ENCODE data around the gene CHRM2.

Gene CHRM2

DNA sequence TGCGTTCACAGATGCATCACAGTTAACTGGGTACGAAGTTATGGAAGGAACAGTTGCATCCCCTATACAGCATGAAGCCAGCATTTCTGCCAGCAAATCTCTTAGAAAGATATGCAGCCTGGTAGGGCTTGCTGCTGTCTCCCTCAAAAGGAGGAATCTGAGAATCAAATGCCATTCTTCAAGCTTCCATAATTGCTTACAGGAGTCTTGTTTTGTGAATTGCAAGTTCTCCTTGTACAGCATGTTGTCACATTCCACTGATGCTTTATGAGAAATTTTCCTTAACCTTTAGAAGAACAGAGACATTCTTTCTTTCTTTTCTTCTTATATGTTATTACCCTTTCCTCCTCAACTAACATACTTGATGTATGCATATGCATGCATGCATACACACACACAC lies 134.6 kb downstream of the CHRM2 start:
- Histone ChIP-seq H3K79me2 (no peaks in the 10 kb centered on the region), H3K4me3 (ENCODE audit: low read depth, low read length) (no peak overlapping the region), H3K27me3 (ENCODE audit: control insufficient read depth, insufficient read depth, low read length) (no peaks in the 10 kb centered on the region), H3K4me2 (ENCODE audit: low read length) (no peak overlapping the region), H3K9ac (no peak overlapping the region), H3K27ac (no peak overlapping the region), H3K9me3 (ENCODE audit: control insufficient read depth, low read length) (no peaks in the 10 kb centered on the region), H3K36me3 (ENCODE audit: control insufficient read depth, insufficient read depth, low read length) (no peaks in the 10 kb centered on the region), H2AFZ (no peak overlapping the region), H3K4me1 (no peaks in the 10 kb centered on the region)
- TF ChIP-seq CTCF (IDR thresholded peaks at IDR 0.05) = no peak

DNA sequence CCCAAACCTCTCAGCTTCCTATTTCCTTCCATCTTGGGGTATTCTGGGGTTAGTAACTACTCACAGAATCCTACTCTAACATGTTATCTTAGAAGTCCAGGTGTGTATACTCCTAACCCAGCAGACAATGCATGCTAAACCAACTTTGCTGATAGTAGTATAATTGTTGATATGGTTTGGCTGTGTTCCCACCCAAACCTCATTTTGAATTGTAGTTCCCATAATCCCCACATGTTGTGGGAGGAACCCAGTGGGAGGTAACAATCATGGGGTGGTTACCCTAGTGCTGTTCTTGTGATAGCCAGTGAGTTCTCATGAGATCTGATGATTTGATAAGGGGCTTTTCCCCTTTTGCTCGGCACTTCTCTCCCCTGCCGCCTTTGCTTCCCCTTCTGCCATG lies 135.1 kb downstream of the CHRM2 start:
- H3K4me3 ChIP-seq (ENCODE audit: low read depth, low read length) = no peak overlapping the region
- no peak for TF ChIP-seq CTCF (IDR thresholded peaks at IDR 0.05)
- H3K36me3 ChIP-seq (ENCODE audit: control insufficient read depth, insufficient read depth, low read length) = no peaks in the 10 kb centered on the region
- no peak overlapping the region for H2AFZ ChIP-seq
- no peaks in the 10 kb centered on the region for H3K9me3 ChIP-seq (ENCODE audit: control insufficient read depth, low read length)
- H3K9ac ChIP-seq = no peak overlapping the region
- no peak overlapping the region for H3K4me2 ChIP-seq (ENCODE audit: low read length)
- H3K4me1 ChIP-seq = no peaks in the 10 kb centered on the region
- no peaks in the 10 kb centered on the region for H3K27me3 ChIP-seq (ENCODE audit: control insufficient read depth, insufficient read depth, low read length)
- H3K27ac ChIP-seq = no peak overlapping the region
- no peaks in the 10 kb centered on the region for H3K79me2 ChIP-seq

- Histone ChIP-seq H3K27ac (no peak overlapping the region), H3K4me3 (ENCODE audit: low read depth, low read length) (no peak overlapping the region), H3K4me2 (ENCODE audit: low read length) (no peak overlapping the region), H3K36me3 (ENCODE audit: control insufficient read depth, insufficient read depth, low read length) (no peaks in the 10 kb centered on the region), H3K27me3 (ENCODE audit: control insufficient read depth, insufficient read depth, low read length) (no peaks in the 10 kb centered on the region), H3K4me1 (no peaks in the 10 kb centered on the region), H3K79me2 (no peaks in the 10 kb centered on the region), H3K9me3 (ENCODE audit: control insufficient read depth, low read length) (no peaks in the 10 kb centered on the region), H3K9ac (no peak overlapping the region), H2AFZ (no peak overlapping the region)
- no peak for TF ChIP-seq CTCF (IDR thresholded peaks at IDR 0.05)
These were observed 137.4 kb downstream of the CHRM2 start for GRCh38 chr7:137005873-137006272.

- no peak overlapping the region for H3K27ac ChIP-seq
- TF ChIP-seq CTCF (IDR thresholded peaks at IDR 0.05) = no peak
- no peaks in the 10 kb centered on the region for H3K36me3 ChIP-seq (ENCODE audit: control insufficient read depth, insufficient read depth, low read length)
- no peaks in the 10 kb centered on the region for H3K4me1 ChIP-seq
- no peak overlapping the region for H3K4me3 ChIP-seq (ENCODE audit: low read depth, low read length)
- H3K9ac ChIP-seq = no peak overlapping the region
- no peaks in the 10 kb centered on the region for H3K9me3 ChIP-seq (ENCODE audit: control insufficient read depth, low read length)
- H3K27me3 ChIP-seq (ENCODE audit: control insufficient read depth, insufficient read depth, low read length) = no peaks in the 10 kb centered on the region
- no peaks in the 10 kb centered on the region for H3K79me2 ChIP-seq
- H3K4me2 ChIP-seq (ENCODE audit: low read length) = no peak overlapping the region
- H2AFZ ChIP-seq = no peak overlapping the region
These were observed 137.8 kb downstream of the CHRM2 start for GRCh38 chr7:137006293-137006692.

DNA sequence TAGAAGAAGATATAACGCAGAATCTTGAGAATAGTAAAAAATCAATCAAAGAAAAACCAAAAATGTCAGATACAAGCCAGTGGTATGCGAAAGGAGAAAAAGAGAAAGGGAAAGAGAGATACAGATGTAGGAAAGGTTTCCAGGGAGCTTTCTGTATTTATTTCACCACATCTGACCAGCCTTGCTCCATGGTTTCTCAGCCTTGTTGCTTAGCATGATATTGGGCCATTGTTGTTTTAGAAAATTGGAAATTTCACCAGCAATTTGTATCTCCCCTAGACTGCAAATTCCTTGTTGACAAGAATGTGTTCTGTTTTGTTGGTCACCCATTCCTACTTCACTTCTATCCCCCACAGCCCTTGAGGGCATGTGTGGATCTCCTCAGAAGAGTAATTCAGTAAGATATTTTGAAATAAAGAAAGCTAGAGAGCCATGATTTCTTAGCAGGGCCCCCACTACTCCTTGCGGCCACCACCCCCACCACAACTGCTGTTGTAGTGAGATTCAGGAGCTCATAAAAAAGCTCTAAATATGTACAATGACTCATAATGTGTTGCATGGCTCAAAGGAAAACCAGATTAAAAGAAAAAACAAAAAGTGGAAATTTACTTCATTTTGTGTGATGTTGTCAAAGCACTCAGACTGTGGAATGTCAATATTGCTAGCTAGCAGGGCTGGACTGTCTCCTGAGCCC lies 138.7 kb downstream of the CHRM2 start:
- no peak overlapping the region for H2AFZ ChIP-seq
- no peaks in the 10 kb centered on the region for H3K9me3 ChIP-seq (ENCODE audit: control insufficient read depth, low read length)
- no peak overlapping the region for H3K4me2 ChIP-seq (ENCODE audit: low read length)
- H3K27me3 ChIP-seq (ENCODE audit: control insufficient read depth, insufficient read depth, low read length) = no peaks in the 10 kb centered on the region
- H3K4me3 ChIP-seq (ENCODE audit: low read depth, low read length) = no peak overlapping the region
- no peak for TF ChIP-seq CTCF (IDR thresholded peaks at IDR 0.05)
- no peak overlapping the region for H3K9ac ChIP-seq
- no peaks in the 10 kb centered on the region for H3K36me3 ChIP-seq (ENCODE audit: control insufficient read depth, insufficient read depth, low read length)
- H3K79me2 ChIP-seq = no peaks in the 10 kb centered on the region
- no peaks in the 10 kb centered on the region for H3K4me1 ChIP-seq
- no peak overlapping the region for H3K27ac ChIP-seq
